Body of pancreas (tissue), 4 donors: ENCODE results near the gene HOXA3.

Experiments
- POLR2A ChIP-seq, 3 donors: fragments of 450-650 bp; IDR thresholded peaks; one replicate each; pipeline ENCODE4 v1.6.1; 2016; ENCODE audit warnings: antibody characterized with exemption in 3 of 3, mild to moderate bottlenecking in 2 of 3
- TF ChIP-seq, protein P1 (sequence below), 7 experiments: fragments of 450-650 bp in 4 of 7; fragments of 200-600 bp in 3 of 7; sonication (generic) in 3 of 7; IDR thresholded peaks; one replicate each; pipeline ENCODE4 v1.5.1; 2016 to 2019; ENCODE audit warnings: antibody characterized with exemption in 7 of 7

DNA sequence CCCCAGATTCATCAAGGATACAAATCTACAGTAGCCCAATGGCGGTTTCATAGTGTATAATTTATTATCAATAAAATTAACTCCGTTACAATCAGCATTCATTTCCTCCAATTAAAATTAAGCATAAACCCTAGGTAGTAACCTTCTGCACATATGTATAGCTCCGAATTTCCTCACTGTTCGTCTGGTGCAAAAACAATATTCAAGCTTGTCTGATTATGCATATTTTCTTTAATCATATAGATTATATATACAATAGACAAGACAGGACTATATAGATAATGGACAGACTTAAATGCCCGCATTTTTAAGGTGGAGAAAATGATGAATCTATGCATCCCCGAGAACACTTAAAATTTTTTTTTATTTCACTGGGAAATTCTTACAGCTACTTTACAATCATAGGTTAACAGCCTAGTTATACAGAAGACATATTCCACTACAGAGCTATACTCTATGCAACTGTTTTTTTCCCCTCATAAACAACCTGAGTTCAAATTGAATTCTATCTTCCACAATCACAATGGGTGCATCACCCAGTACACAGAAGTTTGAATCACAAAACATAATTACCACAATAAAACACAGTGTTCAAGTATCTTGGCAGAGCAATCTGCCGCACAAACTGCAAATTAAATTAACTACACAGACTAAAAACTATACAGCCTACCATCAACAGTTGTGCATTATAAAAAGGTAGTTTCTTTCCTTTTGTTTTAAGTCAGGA, 10.3 kb upstream of the HOXA3 start:
- TF ChIP-seq, protein P1, sequence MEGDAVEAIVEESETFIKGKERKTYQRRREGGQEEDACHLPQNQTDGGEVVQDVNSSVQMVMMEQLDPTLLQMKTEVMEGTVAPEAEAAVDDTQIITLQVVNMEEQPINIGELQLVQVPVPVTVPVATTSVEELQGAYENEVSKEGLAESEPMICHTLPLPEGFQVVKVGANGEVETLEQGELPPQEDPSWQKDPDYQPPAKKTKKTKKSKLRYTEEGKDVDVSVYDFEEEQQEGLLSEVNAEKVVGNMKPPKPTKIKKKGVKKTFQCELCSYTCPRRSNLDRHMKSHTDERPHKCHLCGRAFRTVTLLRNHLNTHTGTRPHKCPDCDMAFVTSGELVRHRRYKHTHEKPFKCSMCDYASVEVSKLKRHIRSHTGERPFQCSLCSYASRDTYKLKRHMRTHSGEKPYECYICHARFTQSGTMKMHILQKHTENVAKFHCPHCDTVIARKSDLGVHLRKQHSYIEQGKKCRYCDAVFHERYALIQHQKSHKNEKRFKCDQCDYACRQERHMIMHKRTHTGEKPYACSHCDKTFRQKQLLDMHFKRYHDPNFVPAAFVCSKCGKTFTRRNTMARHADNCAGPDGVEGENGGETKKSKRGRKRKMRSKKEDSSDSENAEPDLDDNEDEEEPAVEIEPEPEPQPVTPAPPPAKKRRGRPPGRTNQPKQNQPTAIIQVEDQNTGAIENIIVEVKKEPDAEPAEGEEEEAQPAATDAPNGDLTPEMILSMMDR (IDR thresholded peaks at IDR 0.05): no peak
- TF ChIP-seq POLR2A (IDR thresholded peaks at IDR 0.05): no peak
